Measurements from ENCODE around the gene LARP6. TPM values are rescaled to one million over a fixed set of nuclear protein-coding genes. Genes with fewer than 3 reads are reported as not detected.

The LARP6 gene
- total and polyA plus RNA-seq, 2 of the 13 experiments (the other 11 are each of a cell fraction or from before 2014, with no cell fraction given), result 2.9 to 8.2 TPM

GRCh38 chr15:70833861-70834765, 19.8 kb downstream of the LARP6 start (continued):
- TF ChIP-seq SNAI1 (CRISPR knock-in tag; IDR thresholded peaks at IDR 0.05; ENCODE audit: borderline replicate concordance) (no peak), BHLHE40 (IDR thresholded peaks at IDR 0.05; ENCODE audit: low read length) (no peak), TOPORS (CRISPR knock-in tag; IDR thresholded peaks at IDR 0.05) (no peak), ZSCAN9 (CRISPR knock-in tag; IDR thresholded peaks at IDR 0.05; ENCODE audit: borderline replicate concordance) (no peak), ZFAT (CRISPR knock-in tag; conservative IDR thresholded peaks at IDR 0.05) (no peak), JUNB (CRISPR knock-in tag; IDR thresholded peaks at IDR 0.05; ENCODE audit: borderline replicate concordance) (peak; percentile 69; the same call in 1 of the 2 replicates), SMC3 (IDR thresholded peaks at IDR 0.05; ENCODE audit: low read length) (no peak), HOMEZ (CRISPR knock-in tag; IDR thresholded peaks at IDR 0.05; ENCODE audit: low read depth) (no peak), ZMYM2 (CRISPR knock-in tag; IDR thresholded peaks at IDR 0.05) (no peak), HOXA5 (CRISPR knock-in tag; IDR thresholded peaks at IDR 0.05) (no peak), RXRB (CRISPR knock-in tag; IDR thresholded peaks at IDR 0.05; ENCODE audit: borderline replicate concordance) (peak; percentile 45; the same call in 1 of the 2 replicates), KLF16 (CRISPR knock-in tag; IDR thresholded peaks at IDR 0.05) (0 out of 4 replicates have a peak, but pooled peaks of 1 of the 2 experiments have one; percentile 28), HMG20A (CRISPR knock-in tag; IDR thresholded peaks at IDR 0.05; ENCODE audit: borderline replicate concordance) (peak; percentile 47; the same call in 1 of the 2 replicates), ZBTB26 (CRISPR knock-in tag; IDR thresholded peaks at IDR 0.05; ENCODE audit: borderline replicate concordance) (peak; percentile 88), ZNF512B (CRISPR knock-in tag; IDR thresholded peaks at IDR 0.05; ENCODE audit: borderline replicate concordance) (no peak), ETV5 (CRISPR knock-in tag; IDR thresholded peaks at IDR 0.05; ENCODE audit: borderline replicate concordance) (peak; percentile 67; the same call in 1 of the 2 replicates), ZNF704 (CRISPR knock-in tag; IDR thresholded peaks at IDR 0.05; ENCODE audit: borderline replicate concordance) (no peak), NFKBIZ (CRISPR knock-in tag; IDR thresholded peaks at IDR 0.05) (no peak), GATAD2A (CRISPR knock-in tag; IDR thresholded peaks at IDR 0.05) (peak; percentile 66), ZNF17 (CRISPR knock-in tag; IDR thresholded peaks at IDR 0.05) (no peak), MTERF4 (CRISPR knock-in tag; IDR thresholded peaks at IDR 0.05) (no peak), ZNF563 (CRISPR knock-in tag; IDR thresholded peaks at IDR 0.05) (no peak)
